Thyroid gland (tissue), 4 donors: ENCODE results near the gene ABLIM1.

Experiments used
- CTCF ChIP-seq, 6 experiments: fragments of 200-600 bp in 3 of 6; fragments of 450-650 bp in 3 of 6; sonication (generic) in 3 of 6; IDR thresholded peaks; one replicate each; pipeline ENCODE4 v1.5.1; 2016 to 2019; ENCODE audit warnings: antibody characterized with exemption in 6 of 6, mild to moderate bottlenecking in 2 of 6, inconsistent platforms in 1 of 6, moderate library complexity in 1 of 6
- POLR2A ChIP-seq, 2 donors: fragments of 450-650 bp; IDR thresholded peaks; one replicate each; pipeline ENCODE4 v1.6.1; 2017; ENCODE audit warnings: antibody characterized with exemption in 2 of 2, mild to moderate bottlenecking in 2 of 2, moderate library complexity in 1 of 2

GRCh38 chr10:114663626-114664025 is 5.6 kb upstream of the ABLIM1 start:
- peak in 1 of 6 experiments; percentile 5 for TF ChIP-seq CTCF (IDR thresholded peaks at IDR 0.05)
- peak in 1 of 2 donors; percentile 29 for TF ChIP-seq POLR2A (IDR thresholded peaks at IDR 0.05)
